A549 (cell line): ENCODE results near the gene PTPN14. TPM values are rescaled to one million over a fixed set of nuclear protein-coding genes. Genes with fewer than 3 reads are reported as not detected.

Experiments
- ATAC-seq, 2 experiments: fragments of 200-7000 bp in 1 of 2; fragments of >200 bp in 1 of 2; cut with Nextera tagmentation in 1 of 2; cut with Tn5 transposase in 1 of 2; 3 replicates each; pipeline versions ENCODE4 v1.8.0 to v1.9.1; 2018 to 2020; ENCODE audit warnings: mild to moderate bottlenecking in 1 of 2, moderate library complexity in 1 of 2
- CTCF ChIA-PET: fragments of 300-600 bp; sonication (Branson Sonifier 250); formaldehyde crosslinking; extraction: SDS; loops from one replicate; lab custom pipeline; 2021; ENCODE audit warnings: antibody characterized with exemption, inconsistent platforms; lab: Yijun Ruan, JAX
- POLR2A ChIA-PET: fragments of 350-600 bp; formaldehyde crosslinking; extraction: SDS; loops from one replicate; lab custom pipeline; 2021; ENCODE audit warnings: antibody characterized with exemption, inconsistent platforms; lab: Yijun Ruan, JAX
- DNase-seq, 2 experiments: peaks; one replicate each; pipeline versions ENCODE4 v3.0.0 to v3.0.0-alpha.2; 2011 to 2016; ENCODE audit warnings: low read depth in 1 of 2, low spot score in 1 of 2
- FAIRE-seq: peaks from 2 replicates; lab custom pipeline; 2011; peaks lifted over from hg19 to GRCh38; lab: Jason Lieb, UNC
- H3K27ac ChIP-seq, 2 experiments: fragments of >200 bp; sonication (Bioruptor Twin); formaldehyde crosslinking; 3 replicates each; pipeline ENCODE4 v1.5.1; 2016 to 2017
- H3K4me1 ChIP-seq: fragments of >200 bp; sonication (Bioruptor Twin); formaldehyde crosslinking; 3 replicates; pipeline ENCODE4 v1.6.1; 2016
- H3K4me2 ChIP-seq: fragments of >200 bp; sonication (Bioruptor Twin); formaldehyde crosslinking; 3 replicates; pipeline ENCODE4 v1.6.1; 2016
- H3K4me3 ChIP-seq: fragments of >200 bp; sonication (Bioruptor Twin); formaldehyde crosslinking; 3 replicates; pipeline ENCODE4 v1.5.1; 2016
- H3K9me3 ChIP-seq: fragments of >200 bp; sonication (Bioruptor Twin); formaldehyde crosslinking; 3 replicates; pipeline ENCODE4 v1.6.1; 2016
- CBX2 ChIP-seq: fragments of 200-600 bp; sonication (generic); IDR thresholded peaks from 2 replicates; pipeline ENCODE4 v1.6.1; 2016; ENCODE audit warnings: low read depth, mild to moderate bottlenecking, borderline replicate concordance
- CBX8 ChIP-seq: fragments of 200-600 bp; sonication (generic); IDR thresholded peaks from 2 replicates; pipeline ENCODE4 v1.6.1; 2016
- CTCF ChIP-seq: fragments of >200 bp; sonication (Bioruptor Twin); formaldehyde crosslinking; IDR thresholded peaks from 3 replicates; pipeline ENCODE4 v1.5.1; 2016
- ELK1 ChIP-seq: fragments of 150-350 bp; IDR thresholded peaks from 2 replicates; pipeline ENCODE4 v1.6.1; 2014; ENCODE audit warnings: low read depth, mild to moderate bottlenecking, low read length
- EP300 ChIP-seq, 2 experiments: fragments of >200 bp; sonication (Bioruptor Twin); formaldehyde crosslinking; IDR thresholded peaks; 2 replicates in 1 of 2; 3 replicates in 1 of 2; pipeline ENCODE4 v1.6.1; 2016 to 2017
- HES2 ChIP-seq: fragments of >200 bp; sonication (Bioruptor Twin); formaldehyde crosslinking; IDR thresholded peaks from 2 replicates; pipeline ENCODE4 v1.6.1; 2016
- HMGXB4 ChIP-seq: fragments of 250-450 bp; sonication (Bioruptor Pico); IDR thresholded peaks from 2 replicates; pipeline ENCODE4 v1.5.0; 2021; ENCODE audit warnings: mild to moderate bottlenecking, moderate library complexity, borderline replicate concordance
- HOXB5 ChIP-seq: fragments of 250-450 bp; sonication (Bioruptor Pico); IDR thresholded peaks from 2 replicates; pipeline ENCODE4 v1.5.0; 2020; ENCODE audit warnings: mild to moderate bottlenecking, moderate library complexity
- MAFK ChIP-seq: fragments of 450-650 bp; IDR thresholded peaks from 2 replicates; pipeline ENCODE4 v1.6.1; 2014; ENCODE audit not compliant: partially characterized antibody
- NFE2L2 ChIP-seq: fragments of 150-350 bp; conservative IDR thresholded peaks from 2 replicates; pipeline ENCODE4 v1.6.1; 2014; ENCODE audit warnings: low read length
- NR3C1 ChIP-seq: fragments of >200 bp; sonication (Bioruptor Twin); formaldehyde crosslinking; IDR thresholded peaks from 3 replicates; pipeline ENCODE4 v1.6.1; 2017
- PBX3 ChIP-seq: IDR thresholded peaks from 2 replicates; pipeline ENCODE4 v1.6.1; 2012
- PHF8 ChIP-seq: fragments of 200-600 bp; sonication (generic); IDR thresholded peaks from 2 replicates; pipeline ENCODE4 v1.6.1; 2016; ENCODE audit warnings: low read depth, mild to moderate bottlenecking, antibody characterized with exemption, moderate library complexity, borderline replicate concordance
- RAD21 ChIP-seq, 2 experiments: fragments of >200 bp in 1 of 2; sonication (Bioruptor Twin) in 1 of 2; formaldehyde crosslinking in 1 of 2; IDR thresholded peaks in 1 of 2; conservative IDR thresholded peaks in 1 of 2; 2 replicates in 1 of 2; 3 replicates in 1 of 2; pipeline ENCODE4 v1.6.1; 2012 to 2018; ENCODE audit warnings: inconsistent platforms in 1 of 2
- SMC3 ChIP-seq: fragments of >200 bp; sonication (Bioruptor Twin); formaldehyde crosslinking; IDR thresholded peaks from 3 replicates; pipeline ENCODE4 v1.6.1; 2018; ENCODE audit warnings: inconsistent platforms
- SREBF2 ChIP-seq: fragments of 450-650 bp; IDR thresholded peaks from 2 replicates; pipeline ENCODE4 v1.6.1; 2014; ENCODE audit warnings: mild to moderate bottlenecking, moderate library complexity
- TFCP2L1 ChIP-seq: fragments of 250-450 bp; sonication (Bioruptor Pico); IDR thresholded peaks from 2 replicates; pipeline ENCODE4 v1.5.0; 2021; ENCODE audit warnings: mild to moderate bottlenecking
- USF2 ChIP-seq: fragments of 450-650 bp; IDR thresholded peaks from 2 replicates; pipeline ENCODE4 v1.6.1; 2014; ENCODE audit warnings: antibody characterized with exemption
- ZFP36 ChIP-seq: fragments of 450-650 bp; IDR thresholded peaks from 2 replicates; pipeline ENCODE4 v1.6.1; 2014; ENCODE audit warnings: borderline replicate concordance; ENCODE audit not compliant: partially characterized antibody
- WGBS: methylation state at CpG from one replicate; pipeline ENCODE4 v1.1.6; 2017; ENCODE audit errors: missing lambda C conversion rate; 5-methylcytosine and 5-hydroxymethylcytosine counted together
- polyA plus RNA-seq, 4 experiments: library from polyadenylated mRNA; depleted of rRNA in 3 of 4; stranded (reverse); fragments of >200 nt; fragmentation: RNase III in 1 of 4; extraction: RNeasy Plus Mini Kit Qiagen cat#74134 plus additional on column Dnase treatment in 1 of 4; gene quantifications; 2 replicates in 3 of 4; 3 replicates in 1 of 4; pipeline ENCODE4 v1.2.3, GENCODE V29; 2011 to 2017

The PTPN14 gene
- polyA plus RNA-seq, 2 of the 4 experiments (the other 2 are of a cell fraction): 9.2 to 10.0 TPM

- Histone ChIP-seq H3K27ac (no peak overlapping the region), H3K4me3 (no peak overlapping the region), H3K4me2 (no peak overlapping the region), H3K9me3 (no peaks in the 10 kb centered on the region), H3K4me1 (no peaks in the 10 kb centered on the region)
- FAIRE-seq: no peak
- CTCF ChIA-PET: interaction anchor here (0.6 to 18.8 kb wide), 82 partner anchors 8 to 1812 kb away, joined by 3 to 515 read pairs (median 5); partner anchors contain the start of genes CENPF and SMYD2
- DNase-seq: peak; percentile 57 to 77
- POLR2A ChIA-PET: interaction anchor here (0.6 to 1.0 kb wide), 3 partner anchors 85 to 254 kb away, joined by 3 to 5 read pairs (median 3); no protein-coding TSS in a partner anchor
- peak; percentile 52 to 75; a peak in 4 of 6 replicates for ATAC-seq
- TF ChIP-seq CTCF (peak; percentile 80), HES2 (no peak), RAD21 (conservative IDR thresholded peaks at IDR 0.05 in 1 of 2, IDR thresholded peaks at IDR 0.05 in 1 of 2) (peak; percentile 65 to 77), PHF8 (no peak), SMC3 (peak; percentile 67)
- 56% methylated on average over 8 of the region's 9 CpGs for WGBS
Measured at GRCh38 chr1:214331827-214332423, 219.5 kb downstream of the PTPN14 start.

- TF ChIP-seq USF2: no peak
- no peak for TF ChIP-seq NFE2L2
- TF ChIP-seq CBX8: no peak
- TF ChIP-seq ZFP36: no peak
- no peak for TF ChIP-seq CBX2
- TF ChIP-seq NR3C1: no peak
- TF ChIP-seq SREBF2: no peak
- TF ChIP-seq HOXB5 (CRISPR knock-in tag): no peak
- no peak for TF ChIP-seq HES2
- no peak for TF ChIP-seq ELK1
- TF ChIP-seq EP300 (IDR thresholded peaks at IDR 0.05): no peak
- TF ChIP-seq PBX3: no peak
- no peak for TF ChIP-seq MAFK
- no peak for TF ChIP-seq RAD21 (conservative IDR thresholded peaks at IDR 0.05 in 1 of 2, IDR thresholded peaks at IDR 0.05 in 1 of 2)
- TF ChIP-seq TFCP2L1 (CRISPR knock-in tag): no peak
- TF ChIP-seq HMGXB4 (CRISPR knock-in tag): no peak
- TF ChIP-seq, all 56 proteins: peak for 0
- Histone ChIP-seq H3K27ac (no peak overlapping the region), H3K4me1 (no peaks in the 10 kb centered on the region), H3K9me3 (no peaks in the 10 kb centered on the region), H3K4me2 (no peak overlapping the region), H3K4me3 (no peak overlapping the region)
- ATAC-seq: no peak
- WGBS: 96% methylated on average over 1 of the region's 1 CpG
- DNase-seq: no peak
- FAIRE-seq: no peak
- ChIA-PET CTCF (interaction anchor here (0.9 to 18.8 kb wide), 42 partner anchors 10 to 315 kb away, joined by 3 to 515 read pairs (median 7); partner anchors contain the start of gene SMYD2), POLR2A (interaction anchor here (0.6 to 1.0 kb wide), 3 partner anchors 86 to 254 kb away, joined by 3 to 5 read pairs (median 3); no protein-coding TSS in a partner anchor)
Measured at GRCh38 chr1:214331180-214331579, 220.2 kb downstream of the PTPN14 start.
